ENCODE data around the gene HLA-DRB5.
"Not testable (repeated sequence)": the region's sequence is repeated elsewhere in the genome, so short reads cannot be mapped to it uniquely, and the experiment has no call there.

Gene HLA-DRB5

DNA sequence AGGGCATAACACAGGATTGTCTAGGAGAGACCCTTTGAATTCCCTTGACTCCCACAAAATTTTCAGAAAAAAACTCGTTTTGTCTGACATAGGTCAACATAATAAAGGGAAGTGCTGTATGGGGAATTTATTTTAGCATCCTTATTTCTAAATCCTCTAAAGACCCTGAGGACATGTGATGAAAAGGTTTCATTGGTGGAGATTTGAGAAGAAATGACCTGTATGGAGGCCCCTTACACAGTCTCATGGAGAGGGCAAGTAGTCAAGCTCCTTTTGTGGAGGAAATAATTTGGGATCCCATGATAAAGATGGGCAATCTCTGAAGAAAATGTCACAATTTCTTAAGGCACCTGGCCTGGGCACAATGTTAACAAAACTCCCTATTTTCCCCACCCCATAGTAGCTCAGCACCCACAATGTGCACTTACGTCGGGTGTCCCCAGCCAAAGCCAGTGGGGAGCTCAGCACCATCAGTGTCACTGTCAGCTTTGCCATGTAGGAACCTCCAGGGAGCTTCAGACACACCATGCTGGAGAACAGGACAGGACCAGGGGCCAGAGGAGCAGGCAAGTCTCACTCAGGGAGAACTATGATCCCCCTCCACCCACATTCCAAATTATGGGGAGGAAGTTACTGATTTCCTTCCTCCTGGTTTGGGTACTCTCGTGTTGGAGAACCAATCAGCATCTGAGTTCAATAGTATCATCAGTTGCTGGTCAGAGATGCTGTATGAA is at the start of gene HLA-DRB5:
HLA-DRB5 (minus strand) TSS at position 591 of the 734 bp plus-strand sequence; CDS start at position 528, 63 bp downstream.
- DNase-seq = no peak

DNA sequence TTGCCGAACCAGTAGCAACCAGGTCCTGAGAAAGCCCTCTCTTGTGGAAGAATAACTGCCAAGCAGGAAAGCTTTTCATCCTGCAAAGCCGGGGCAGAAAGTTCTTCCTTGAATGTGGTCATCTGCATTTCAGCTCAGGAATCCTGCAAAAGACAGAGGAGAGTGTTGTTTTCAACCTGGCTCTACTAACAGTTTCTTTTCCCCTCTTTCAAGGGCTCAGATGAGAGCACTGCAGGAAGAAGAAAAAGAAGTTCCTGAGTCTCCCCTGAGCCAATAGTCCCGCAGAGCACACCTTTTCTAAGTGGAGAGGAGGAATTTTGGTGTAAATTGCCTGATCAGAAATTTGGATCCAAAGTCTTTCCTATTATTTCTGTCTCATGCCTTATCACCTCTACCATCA is 48.9 kb upstream of the HLA-DRB5 start:
- no peak for DNase-seq

DNA sequence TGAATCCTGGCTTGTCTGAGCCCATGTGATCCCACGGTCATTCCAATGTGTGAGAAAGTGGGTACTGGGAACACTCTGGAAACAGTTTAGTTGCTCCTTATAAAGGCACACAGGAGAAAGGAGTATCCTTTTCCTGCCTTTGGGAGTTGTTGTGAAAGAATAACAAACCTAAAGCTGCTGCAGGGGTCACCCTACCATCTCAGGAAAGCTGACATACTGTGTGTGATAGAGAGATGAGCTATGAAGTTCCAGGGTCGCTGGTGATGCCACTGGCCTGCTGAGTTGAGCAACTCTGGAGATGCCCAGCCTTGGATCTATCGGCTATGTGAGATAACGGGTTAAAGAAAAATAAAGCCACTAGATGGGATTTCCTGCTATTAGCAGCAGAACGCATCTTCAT is 47.4 kb upstream of the HLA-DRB5 start:
- not testable (repeated sequence) for DNase-seq

DNA sequence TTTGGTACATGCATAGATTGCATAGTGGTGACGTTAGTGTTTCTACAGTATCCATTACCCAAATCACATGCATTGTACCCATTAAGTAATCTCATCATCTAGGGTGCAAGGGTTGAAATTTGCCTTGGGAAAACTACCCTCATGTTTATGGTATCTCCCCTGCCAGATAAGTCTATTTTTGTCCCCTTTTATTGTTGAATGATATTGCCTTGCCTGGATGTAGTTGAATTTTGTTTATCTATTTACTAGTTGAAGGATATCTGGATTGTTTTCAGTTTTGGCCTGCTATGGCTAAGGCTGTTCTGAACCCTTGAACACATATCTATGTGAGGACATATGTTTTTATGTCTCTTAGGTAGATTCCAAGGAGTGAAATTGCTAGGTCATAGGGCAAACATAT is 46.2 kb upstream of the HLA-DRB5 start:
- DNase-seq = no peak

DNA sequence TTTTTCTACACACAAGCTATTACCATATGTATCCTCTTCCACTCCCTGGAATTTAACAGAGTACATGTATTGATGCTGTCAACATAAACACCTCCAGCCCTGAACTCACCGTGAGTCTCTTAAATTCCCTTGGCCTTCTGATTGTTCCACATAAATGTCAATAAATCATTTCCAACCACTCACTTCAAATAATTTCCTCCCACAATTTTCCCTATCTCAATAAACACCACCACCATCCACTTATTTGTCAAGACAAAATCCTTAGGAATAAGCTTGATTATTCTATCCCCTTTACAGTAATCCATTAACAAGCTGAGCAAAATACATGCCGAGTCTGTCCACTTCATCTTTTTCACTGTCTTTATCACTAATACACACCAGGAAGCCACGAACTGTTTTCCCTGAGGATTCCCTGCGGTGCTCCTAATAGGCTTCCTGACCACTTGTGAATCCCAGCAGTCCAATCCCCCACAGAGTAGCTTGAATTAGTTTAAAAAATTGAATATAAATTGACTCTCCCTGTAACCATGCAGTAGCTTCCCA is 40.3 kb upstream of the HLA-DRB5 start:
- DNase-seq = no peak

DNA sequence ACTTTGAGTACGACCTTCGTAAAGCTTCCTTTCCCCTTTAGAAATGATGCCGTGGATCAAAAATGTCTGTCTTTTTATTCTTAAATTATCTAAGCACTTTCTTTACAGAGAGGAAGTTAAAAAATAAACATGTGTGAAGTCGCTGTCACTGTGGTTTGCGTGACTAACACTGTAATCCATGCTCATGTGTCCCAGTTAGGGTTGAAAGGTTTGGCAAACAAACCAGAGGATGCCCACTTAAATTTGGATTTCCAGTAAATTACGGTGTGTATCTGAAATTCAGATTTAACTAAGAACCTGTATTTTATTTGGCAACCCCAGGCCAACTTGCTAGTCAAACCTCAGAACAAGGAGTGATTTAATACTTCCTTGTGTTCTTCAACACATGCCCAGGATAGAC is 38.5 kb upstream of the HLA-DRB5 start:
- DNase-seq = no peak

DNA sequence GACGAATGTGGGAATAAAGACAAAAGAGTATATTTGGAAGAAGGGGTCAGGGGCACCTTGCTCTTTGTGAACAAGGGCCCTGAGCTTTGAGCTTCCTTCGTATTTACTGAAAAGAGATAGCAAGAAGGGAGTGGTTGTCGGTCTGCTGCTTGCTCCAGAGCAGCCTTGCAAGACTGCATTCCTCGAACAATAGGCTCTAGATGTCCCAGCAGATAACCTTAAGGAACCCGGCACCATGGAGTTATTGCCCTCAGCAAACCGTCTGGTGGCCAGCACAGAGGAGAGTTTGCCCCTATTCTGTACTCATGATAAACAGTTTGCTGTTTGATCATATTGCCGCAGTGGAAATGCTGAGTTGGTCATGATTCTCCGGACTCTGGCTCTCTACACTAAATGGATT is 36.9 kb upstream of the HLA-DRB5 start:
- no peak for DNase-seq

DNA sequence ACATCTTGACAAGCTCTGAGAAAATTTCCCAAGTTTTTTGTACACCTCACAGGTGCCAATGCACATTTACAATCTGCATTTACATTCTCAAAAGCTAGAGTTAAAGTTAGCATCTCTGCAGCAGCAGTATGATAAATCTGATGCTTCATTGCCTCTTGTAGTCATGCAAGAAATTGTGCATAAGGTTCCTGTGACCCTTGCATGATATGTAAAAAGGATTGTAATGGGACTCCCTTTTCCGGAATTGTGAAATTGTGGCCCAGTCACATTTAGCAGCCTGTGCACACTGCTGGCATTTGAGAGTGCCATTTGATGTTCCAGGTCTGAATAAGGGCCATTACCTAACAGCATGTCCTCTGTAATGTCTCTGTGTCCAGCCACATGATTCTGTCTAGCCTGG is 35.4 kb upstream of the HLA-DRB5 start:
- DNase-seq = no peak

DNA sequence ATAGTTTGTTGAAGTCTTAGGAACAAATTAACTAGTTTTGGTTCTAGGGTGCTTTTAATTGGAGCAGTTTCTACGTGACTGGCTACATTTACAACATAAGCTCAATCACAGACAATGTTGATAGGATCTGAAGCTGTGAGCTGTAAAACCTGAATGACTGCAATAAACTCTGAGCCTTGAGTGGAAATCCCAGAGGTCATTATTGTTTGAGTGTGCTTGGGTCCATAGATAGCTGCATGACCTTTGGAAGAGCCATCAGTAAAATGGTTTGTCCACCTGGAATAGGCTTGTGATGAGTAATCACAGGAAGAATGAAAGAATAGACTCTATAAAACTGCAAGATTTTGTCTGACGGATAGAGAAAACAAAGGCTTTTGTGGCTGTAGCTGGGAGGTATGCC is 32.9 kb upstream of the HLA-DRB5 start:
- no peak for DNase-seq

DNA sequence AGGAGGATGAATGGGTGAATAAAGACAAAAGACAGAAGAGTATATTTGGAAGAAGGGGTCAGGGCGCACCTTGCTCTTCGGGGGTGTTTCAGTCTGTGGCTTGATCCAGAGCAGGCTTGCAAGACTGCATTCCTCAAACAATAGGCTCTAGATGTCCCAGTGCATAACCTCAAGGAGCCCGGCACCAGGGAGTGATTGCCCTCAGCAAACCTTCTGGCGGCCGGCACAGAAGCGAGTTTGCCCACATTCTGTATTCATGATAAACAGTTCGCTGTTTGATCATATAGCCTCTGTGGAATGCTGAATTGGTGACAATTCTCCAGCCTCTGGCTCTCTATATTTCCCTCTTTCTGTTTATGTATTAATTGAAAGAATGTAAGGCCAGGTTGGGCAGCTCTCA is 29.7 kb upstream of the HLA-DRB5 start:
- DNase-seq = no peak

DNA sequence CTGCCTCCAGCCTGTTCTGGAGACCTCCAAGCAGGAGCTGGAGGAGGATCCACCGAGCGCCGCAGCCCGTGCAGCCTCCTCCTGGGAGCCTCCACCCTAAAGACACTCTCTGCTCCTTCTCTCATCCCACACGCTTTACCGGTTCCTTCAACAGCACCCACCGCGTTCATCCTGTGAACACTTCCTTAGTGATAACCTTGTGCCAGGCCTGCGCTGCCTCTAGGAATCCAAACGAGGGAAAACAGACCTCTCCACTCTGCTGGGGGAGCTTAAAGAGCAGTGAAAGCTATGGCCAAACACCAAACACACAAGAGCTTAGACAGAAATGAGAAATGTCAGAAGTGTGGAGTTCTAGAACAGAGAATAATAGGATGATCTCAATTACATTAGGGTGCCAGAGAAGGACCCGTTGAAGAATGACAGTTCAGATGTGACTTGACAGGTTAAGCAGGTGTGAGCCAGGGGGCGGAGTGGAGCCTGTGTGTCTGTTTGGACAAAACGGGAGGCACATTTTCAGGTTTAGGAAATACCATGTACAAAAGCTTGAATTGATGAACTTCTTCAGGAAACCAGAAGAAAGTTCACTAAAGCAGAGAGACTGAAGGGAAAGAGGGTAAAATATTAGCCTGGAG is 28.5 kb upstream of the HLA-DRB5 start:
- no peak for DNase-seq

DNA sequence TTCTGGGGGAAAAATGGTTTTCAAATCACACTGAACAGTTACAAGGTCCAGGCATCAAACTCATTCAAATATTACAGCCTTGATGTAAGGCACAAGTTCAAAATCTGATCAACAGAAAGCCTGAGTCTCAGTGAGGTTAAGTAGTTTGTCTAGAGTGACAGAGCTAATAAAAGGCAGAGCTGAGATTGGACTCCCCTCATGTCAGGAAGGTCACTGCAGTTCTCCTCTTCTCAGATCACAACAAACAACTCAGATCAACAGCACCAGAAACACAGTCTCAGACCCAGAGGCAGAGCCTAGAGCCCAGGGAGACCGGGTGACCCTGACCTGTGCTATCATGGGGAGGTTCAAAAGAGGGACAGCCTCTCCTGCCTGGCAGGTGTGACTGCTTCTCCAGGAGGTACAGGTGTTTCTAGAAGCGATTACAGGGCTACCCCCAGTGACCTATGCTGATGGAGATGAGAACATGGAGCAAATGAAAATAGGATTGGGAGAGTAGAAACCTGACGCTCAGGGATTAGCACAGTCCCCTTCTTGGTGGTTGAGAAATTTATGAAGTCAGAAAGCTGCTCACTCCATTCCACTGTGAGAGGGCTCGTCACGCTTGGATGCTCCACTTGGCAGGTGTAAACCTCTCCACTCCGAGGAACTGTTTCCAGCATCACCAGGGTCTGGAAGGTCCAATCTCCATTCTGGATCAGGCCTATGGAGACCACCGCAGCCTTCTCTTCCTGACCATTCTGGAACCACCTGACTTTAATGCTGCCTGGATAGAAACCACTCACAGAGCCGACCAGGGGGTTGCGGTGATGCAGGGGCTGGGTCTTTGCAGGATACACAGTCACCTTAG is 24.3 kb upstream of the HLA-DRB5 start:
- no peak for DNase-seq

DNA sequence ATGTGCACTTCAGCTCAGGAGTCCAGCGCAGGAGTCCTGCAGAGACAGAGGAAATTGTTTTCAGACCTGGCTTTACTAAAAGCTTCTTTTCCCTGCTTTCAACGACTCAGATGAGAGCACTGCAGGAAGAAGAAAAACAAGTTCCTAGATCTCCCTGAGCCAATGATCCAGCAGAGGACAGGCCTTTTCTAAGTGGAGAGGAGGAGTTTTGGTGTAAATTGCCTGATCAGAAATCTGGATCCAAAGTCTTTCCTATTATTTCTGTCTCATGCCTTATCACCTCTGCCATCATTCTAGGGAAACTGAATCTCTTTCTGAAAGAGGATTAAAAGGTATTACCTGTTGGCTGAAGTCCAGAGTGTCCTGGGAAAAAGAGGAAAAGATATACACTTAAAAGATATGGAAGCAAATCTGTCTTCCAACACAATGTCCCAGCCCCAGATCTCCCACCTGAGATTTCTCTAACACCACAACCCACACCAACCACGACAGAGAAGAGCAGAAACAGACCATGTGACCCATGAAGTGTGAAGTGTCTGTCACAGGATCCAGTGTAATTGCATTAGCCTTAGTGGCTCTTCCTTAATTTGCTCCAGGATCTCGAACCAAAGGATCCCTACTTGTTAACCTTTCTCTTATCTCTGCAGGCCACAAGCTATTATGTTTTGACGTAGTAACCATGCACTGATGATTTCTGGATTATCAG is 23.1 kb upstream of the HLA-DRB5 start:
- DNase-seq = no peak

DNA sequence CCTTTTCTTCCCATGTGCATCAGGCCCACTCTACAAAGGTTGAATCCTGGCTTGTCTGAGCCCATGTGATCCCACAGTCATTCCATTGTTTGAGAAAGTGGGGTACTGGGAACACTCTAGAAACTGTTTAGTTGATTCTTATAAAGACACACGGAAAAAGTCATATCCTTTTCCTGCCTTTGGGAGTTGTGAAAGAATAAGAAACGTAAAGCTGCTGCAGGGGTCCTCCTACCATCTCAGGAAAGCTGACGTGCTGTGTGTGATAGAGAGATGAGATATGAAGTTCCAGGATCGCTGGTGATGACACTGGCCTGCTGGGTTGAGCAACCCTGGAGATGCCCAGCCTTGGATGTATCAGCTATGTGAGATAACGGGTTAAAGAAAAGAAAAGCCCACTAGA is 21.3 kb upstream of the HLA-DRB5 start:
- DNase-seq = no peak

DNA sequence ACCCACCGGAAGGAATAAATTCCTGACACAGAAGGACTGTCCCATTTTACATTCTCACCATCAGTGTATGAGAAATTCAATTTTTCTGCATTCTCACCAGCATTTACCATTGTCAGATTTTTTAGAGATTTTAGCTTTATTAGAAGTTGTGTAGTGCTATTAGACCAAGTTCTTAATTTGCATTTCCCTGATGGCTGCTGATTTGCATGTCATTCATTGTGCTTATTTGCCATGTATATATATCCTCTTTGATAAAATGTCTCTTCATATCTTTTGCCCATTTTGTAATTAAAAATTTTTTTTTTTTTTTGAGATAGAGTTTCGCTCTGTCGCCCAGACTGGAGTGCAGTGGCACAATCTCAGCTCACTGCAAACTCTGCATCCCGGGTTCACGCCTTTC is 9.8 kb upstream of the HLA-DRB5 start:
- no peak for DNase-seq

DNA sequence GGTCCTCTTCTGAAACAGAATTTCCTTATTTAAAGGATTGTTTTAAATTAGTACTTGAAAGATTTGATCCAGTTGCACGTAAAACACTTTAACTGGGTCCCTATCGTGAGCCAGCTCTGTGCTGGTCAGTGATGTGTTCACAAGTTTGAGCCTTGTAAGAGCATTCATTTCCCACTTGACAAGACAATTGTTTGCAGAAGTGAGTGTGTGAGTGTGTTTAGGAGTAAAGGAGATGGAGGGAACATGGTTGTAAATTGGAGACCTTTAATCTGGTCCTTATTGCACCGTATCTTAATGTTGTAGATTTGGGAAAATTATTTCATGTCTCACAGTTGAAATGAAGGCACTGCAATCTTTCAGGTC is 325 bp upstream of the HLA-DRB5 start:
- not testable (repeated sequence) for DNase-seq

DNA sequence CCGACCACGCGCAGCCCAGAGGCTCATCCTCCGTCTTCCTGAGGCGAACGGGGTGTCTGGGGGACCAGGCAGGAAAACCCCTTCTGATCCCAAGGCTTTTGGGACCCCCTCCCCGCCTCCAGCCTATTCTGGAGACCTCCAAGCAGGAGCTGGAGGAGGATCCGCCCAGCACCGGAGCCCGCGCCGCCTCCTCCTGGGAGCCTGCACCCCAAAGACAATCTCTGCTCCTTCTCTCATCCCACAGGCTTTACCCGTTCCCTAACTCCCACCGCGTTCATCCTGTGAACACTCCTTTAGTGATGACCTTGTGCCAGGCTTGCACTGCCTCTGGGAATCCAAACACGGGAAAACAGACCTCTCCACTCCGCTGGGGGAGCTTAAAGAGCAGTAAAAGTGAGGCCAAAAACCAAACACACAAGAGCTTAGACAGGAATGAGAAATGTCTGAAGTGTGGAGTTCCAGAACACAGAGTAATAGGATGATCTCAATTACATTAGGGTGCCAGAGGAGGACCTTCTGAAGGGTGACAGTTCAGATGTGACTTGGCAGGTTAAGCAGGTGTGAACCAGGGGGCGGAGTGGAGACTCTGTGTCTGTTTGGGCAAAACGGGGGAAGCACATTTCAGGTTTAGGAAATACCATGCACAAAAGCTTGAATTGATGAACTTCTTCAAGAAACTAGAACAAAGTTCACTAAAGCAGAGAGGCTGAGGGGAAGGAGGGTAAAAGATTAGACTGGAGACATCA is 7.6 kb downstream of the HLA-DRB5 start:
- DNase-seq = no peak

DNA sequence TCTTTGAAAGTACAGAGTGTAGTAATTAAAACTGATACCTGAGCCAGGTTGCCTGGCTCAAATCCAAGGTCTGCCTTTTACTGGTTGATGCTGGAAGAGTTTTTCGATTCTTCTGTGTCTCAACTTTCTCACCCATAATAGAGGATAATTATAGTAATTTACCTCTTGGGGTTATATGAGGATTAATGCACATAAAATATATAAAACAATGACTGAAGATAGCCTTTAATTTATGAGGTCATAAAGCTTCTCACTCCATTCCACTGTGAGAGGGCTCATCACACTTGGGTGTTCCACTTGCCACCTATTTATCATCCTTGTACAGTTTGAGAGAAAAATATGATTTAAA is 10.2 kb downstream of the HLA-DRB5 start:
- DNase-seq = no peak

DNA sequence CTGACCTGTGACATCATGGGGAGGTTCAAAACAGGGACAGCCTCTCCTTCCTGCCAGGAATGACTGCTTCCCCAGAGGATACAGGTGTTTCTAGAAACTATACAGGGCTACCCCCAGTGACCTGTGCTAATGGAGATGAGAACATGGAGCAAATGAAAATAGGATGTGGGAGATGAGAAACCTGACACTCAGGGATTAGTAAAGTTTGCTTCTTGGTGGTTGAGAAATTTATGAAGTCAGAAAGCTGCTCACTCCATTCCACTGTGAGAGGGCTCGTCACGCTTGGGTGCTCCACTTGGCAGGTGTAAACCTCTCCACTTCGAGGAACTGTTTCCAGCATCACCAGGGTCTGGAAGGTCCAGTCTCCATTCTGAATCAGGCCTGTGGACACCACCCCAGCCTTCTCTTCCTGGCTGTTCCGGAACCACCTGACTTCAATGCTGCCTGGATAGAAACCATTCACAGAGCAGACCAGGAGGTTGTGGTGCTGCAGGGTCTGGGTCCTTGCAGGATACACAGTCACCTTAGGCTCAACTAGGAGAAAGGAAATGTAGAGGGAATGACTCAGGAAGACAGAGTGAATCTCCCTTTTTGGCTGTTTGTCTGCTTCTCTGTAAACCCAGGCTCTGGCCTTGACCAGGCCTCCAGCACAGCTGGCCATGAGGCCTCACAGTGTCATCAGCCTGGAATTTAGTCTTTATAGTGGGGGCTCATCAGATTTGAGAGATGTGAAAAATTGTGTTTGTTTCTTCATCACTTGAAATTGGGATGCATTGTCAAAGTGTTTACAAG is 10.8 kb downstream of the HLA-DRB5 start:
- no peak for DNase-seq

DNA sequence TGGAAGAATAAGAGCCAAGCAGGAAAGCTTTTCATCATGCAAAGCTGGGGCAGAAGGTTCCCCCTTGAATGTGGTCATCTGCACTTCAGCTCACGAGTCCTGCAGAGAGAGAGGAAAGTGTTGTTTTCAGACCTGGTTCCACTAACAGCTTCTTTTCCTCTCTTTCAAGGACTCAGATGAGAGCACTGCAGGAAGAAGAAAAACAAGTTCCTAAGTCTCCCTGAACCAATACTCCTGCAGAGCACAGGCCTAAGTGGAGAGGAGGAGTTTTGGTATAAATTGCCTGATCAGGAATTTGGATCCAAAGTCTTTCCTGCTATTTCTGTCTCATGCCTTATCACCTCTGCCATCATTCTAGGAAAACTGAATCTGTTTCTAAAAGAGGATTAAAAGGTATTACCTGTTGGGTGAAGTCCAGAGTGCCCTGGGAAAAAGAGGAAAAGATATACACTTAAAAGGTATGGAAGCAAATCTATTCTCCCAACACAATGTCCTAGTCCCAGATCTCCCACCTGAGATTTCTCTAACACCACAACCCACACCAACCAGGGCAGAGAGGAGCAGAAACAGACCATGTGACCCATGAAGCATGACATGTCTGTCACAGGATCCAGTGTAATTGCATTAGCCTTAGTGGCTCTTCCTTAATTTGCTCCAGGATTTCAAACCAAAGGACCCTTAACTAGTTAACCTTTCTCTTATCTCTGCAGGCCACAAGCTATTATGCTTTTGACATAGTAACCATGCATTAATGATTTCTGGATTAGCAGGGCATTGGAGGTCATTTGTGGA is 12.2 kb downstream of the HLA-DRB5 start:
- DNase-seq = no peak

DNA sequence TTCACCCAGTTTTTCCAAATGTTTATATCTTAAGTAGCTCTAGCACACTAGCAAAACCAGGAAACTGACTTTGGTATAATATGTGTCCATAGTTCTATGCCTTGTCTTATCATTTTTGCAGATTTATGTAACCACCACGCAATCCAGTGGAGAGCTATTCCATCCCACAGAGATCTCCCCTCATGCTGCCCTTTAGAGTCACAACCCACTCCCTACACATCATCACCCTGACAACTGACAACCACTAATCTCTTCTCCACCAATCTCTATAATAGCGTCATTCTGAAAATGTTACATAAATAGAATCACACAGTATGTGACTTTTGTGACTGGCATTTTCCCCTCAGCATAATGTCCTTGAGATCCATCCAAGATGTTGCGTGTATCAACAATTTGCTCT is 29.1 kb downstream of the HLA-DRB5 start:
- DNase-seq = no peak
